OCI-LY3 (cell line): ENCODE results near the gene ZNF747.

Source experiments
- H2AFZ ChIP-seq: fragments of 200-600, 300-600 bp; shearing (Covaris generic); 2 replicates; pipeline ENCODE4 v1.6.0; 2014; ENCODE audit warnings: antibody characterized with exemption, low read depth, low read length
- H3K27ac ChIP-seq: fragments of 200-600, 300-600 bp; sonication (generic); 2 replicates; pipeline ENCODE4 v1.5.1; 2014; ENCODE audit warnings: mild to moderate bottlenecking, low read length, moderate library complexity, mixed read lengths
- H3K27me3 ChIP-seq: fragments of 200-600, 300-600 bp; sonication (generic); 2 replicates; pipeline ENCODE4 v1.6.1; 2014; ENCODE audit warnings: low read depth, low read length, mixed read lengths
- H3K36me3 ChIP-seq: fragments of 200-600, 300-600 bp; sonication (generic); replicated peaks from 2 replicates; pipeline ENCODE3; 2014; ENCODE audit warnings: low read depth, low read length, mixed read lengths
- H3K4me1 ChIP-seq: fragments of 300-600, 200-600 bp; sonication (generic); 2 replicates; pipeline ENCODE4 v1.6.1; 2014; ENCODE audit warnings: low read length, mixed read lengths
- H3K4me2 ChIP-seq: fragments of 200-600, 300-600 bp; sonication (generic); 2 replicates; pipeline ENCODE4 v1.6.1; 2014; ENCODE audit warnings: low read length, mixed read lengths
- H3K4me3 ChIP-seq: fragments of 300-600, 200-600 bp; sonication (generic); 2 replicates; pipeline ENCODE4 v1.5.1; 2014; ENCODE audit warnings: antibody characterized with exemption, mild to moderate bottlenecking, low read length, moderate library complexity
- H3K79me2 ChIP-seq: fragments of 300-600, 200-600 bp; shearing (Covaris generic); 2 replicates; pipeline ENCODE4 v1.6.1; 2014; ENCODE audit warnings: mild to moderate bottlenecking, low read length, mixed read lengths
- H3K9ac ChIP-seq: fragments of 300-600, 200-600 bp; shearing (Covaris generic); 2 replicates; pipeline ENCODE4 v1.6.0; 2014; ENCODE audit warnings: mild to moderate bottlenecking, low read length, moderate library complexity
- H3K9me3 ChIP-seq: fragments of 200-600, 300-600 bp; shearing (Covaris generic); 2 replicates; pipeline ENCODE4 v1.6.1; 2014; ENCODE audit warnings: low read length, mixed read lengths; ENCODE audit not compliant: insufficient read depth
- H4K20me1 ChIP-seq: fragments of 200-600, 300-600 bp; sonication (generic); 2 replicates; pipeline ENCODE4 v1.6.1; 2016; ENCODE audit warnings: low read length, mixed read lengths; ENCODE audit not compliant: insufficient read depth
- EZH2phosphoT487 ChIP-seq: fragments of 200-600 bp; shearing (Covaris generic); IDR thresholded peaks from 2 replicates; pipeline ENCODE4 v1.6.1; 2018; ENCODE audit warnings: antibody characterized with exemption, mixed run types, low read depth
- TF ChIP-seq, protein P1 (sequence below): fragments of 200-600, 300-600 bp; sonication (generic); IDR thresholded peaks from 2 replicates; pipeline ENCODE4 v1.5.1; 2014; ENCODE audit warnings: antibody characterized with exemption, low read length, low read depth

ZNF747 gene

GRCh38 chr16:30534368-30535105, at the start of gene ZNF747:
Gene ZNF747 (minus strand): TSS chr16:30534858. CDS start chr16:30534679, 179 bp downstream.
- Histone ChIP-seq H3K9me3 (no peaks in the 10 kb centered on the region), H3K4me2 (peak within 1 kb of the TSS; percentile 94), H4K20me1 (no peaks in the 10 kb centered on the region), H2AFZ (peak within 1 kb of the TSS; percentile 89), H3K79me2 (peaks cover 27% of the 10 kb centered on the region), H3K27ac (peak within 1 kb of the TSS; percentile 76), H3K4me1 (peaks cover 11% of the 10 kb centered on the region), H3K9ac (peak within 1 kb of the TSS; percentile 96), H3K36me3 (peaks cover 4% of the 10 kb centered on the region), H3K27me3 (no peaks in the 10 kb centered on the region), H3K4me3 (peak within 1 kb of the TSS; percentile 92)
- no peak for TF ChIP-seq EZH2phosphoT487
- TF ChIP-seq, protein P1, sequence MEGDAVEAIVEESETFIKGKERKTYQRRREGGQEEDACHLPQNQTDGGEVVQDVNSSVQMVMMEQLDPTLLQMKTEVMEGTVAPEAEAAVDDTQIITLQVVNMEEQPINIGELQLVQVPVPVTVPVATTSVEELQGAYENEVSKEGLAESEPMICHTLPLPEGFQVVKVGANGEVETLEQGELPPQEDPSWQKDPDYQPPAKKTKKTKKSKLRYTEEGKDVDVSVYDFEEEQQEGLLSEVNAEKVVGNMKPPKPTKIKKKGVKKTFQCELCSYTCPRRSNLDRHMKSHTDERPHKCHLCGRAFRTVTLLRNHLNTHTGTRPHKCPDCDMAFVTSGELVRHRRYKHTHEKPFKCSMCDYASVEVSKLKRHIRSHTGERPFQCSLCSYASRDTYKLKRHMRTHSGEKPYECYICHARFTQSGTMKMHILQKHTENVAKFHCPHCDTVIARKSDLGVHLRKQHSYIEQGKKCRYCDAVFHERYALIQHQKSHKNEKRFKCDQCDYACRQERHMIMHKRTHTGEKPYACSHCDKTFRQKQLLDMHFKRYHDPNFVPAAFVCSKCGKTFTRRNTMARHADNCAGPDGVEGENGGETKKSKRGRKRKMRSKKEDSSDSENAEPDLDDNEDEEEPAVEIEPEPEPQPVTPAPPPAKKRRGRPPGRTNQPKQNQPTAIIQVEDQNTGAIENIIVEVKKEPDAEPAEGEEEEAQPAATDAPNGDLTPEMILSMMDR = 0 out of 2 replicates have a peak, but pooled peaks have one; percentile 4

GRCh38 chr16:30582611-30583340, 48.1 kb upstream of the ZNF747 start:
- TF ChIP-seq EZH2phosphoT487 = no peak
- TF ChIP-seq, protein P1 = no peak
- Histone ChIP-seq H4K20me1 (no peaks in the 10 kb centered on the region), H3K4me3 (no peak overlapping the region), H3K36me3 (no peaks in the 10 kb centered on the region), H3K27me3 (no peaks in the 10 kb centered on the region), H2AFZ (no peak overlapping the region), H3K27ac (no peak overlapping the region), H3K79me2 (no peaks in the 10 kb centered on the region), H3K9me3 (no peaks in the 10 kb centered on the region), H3K9ac (no peak overlapping the region), H3K4me1 (no peaks in the 10 kb centered on the region), H3K4me2 (no peak overlapping the region)

DNA sequence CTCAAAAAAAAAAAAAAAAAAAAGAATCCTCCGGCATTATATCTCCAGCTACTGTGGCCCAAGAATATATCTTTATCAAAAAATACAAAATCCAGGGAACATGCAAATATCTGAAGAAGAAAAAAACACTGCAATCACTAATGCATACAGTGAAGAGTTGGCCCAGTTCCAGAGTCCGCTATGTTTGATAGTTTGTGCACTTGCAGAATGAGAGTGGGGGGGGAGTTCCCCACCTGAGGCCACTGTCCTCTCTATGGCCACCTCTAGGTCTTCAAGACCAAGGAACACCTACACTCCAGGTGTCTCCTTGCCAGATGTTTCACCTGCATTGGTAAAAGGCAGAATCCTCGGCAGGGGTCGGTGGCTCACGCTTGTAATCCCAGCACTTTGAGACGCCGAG, 46.8 kb upstream of the ZNF747 start:
- H3K4me3 ChIP-seq = no peak overlapping the region
- H3K4me1 ChIP-seq = no peaks in the 10 kb centered on the region
- TF ChIP-seq, protein P1 = no peak
- no peak for TF ChIP-seq EZH2phosphoT487
- H3K9ac ChIP-seq = no peak overlapping the region
- no peak overlapping the region for H2AFZ ChIP-seq
- H3K36me3 ChIP-seq = no peaks in the 10 kb centered on the region
- no peaks in the 10 kb centered on the region for H3K9me3 ChIP-seq
- no peaks in the 10 kb centered on the region for H4K20me1 ChIP-seq
- H3K27me3 ChIP-seq = no peaks in the 10 kb centered on the region
- H3K27ac ChIP-seq = no peak overlapping the region
- no peak overlapping the region for H3K4me2 ChIP-seq
- no peaks in the 10 kb centered on the region for H3K79me2 ChIP-seq

GRCh38 chr16:30574678-30575077, 40.0 kb upstream of the ZNF747 start:
- Histone ChIP-seq H3K79me2 (0 out of 2 replicates have a peak, but pooled peaks cover 5% of the 10 kb centered on the region), H2AFZ (no peak overlapping the region), H3K27me3 (no peaks in the 10 kb centered on the region), H3K36me3 (no peaks in the 10 kb centered on the region), H3K9me3 (no peaks in the 10 kb centered on the region), H3K4me1 (peaks cover 9% of the 10 kb centered on the region; the same call in 1 of the 2 replicates), H3K4me3 (no peak overlapping the region), H4K20me1 (no peaks in the 10 kb centered on the region), H3K9ac (no peak overlapping the region), H3K4me2 (no peak overlapping the region), H3K27ac (no peak overlapping the region)
- TF ChIP-seq, protein P1 = no peak
- TF ChIP-seq EZH2phosphoT487 = no peak
